ENCODE data around the gene SMAD3. TPM values are rescaled to one million over a fixed set of nuclear protein-coding genes. Genes with fewer than 3 reads are reported as not detected.
A peak's percentile ranks its signal among the peaks of the same experiment; 100 is the strongest.

The SMAD3 gene
- total RNA-seq, 2 donors from 2014 or later: 33.3 to 60.7 TPM

GRCh38 chr15:67033012-67033411, 32.4 kb upstream of the SMAD3 start:
- DNase-seq (no peak), ATAC-seq (no peak)
- intact Hi-C loops (cut with DNase I, micrococcal nuclease): no loop called here

- DNase-seq: peak in 1 of 2 donors; percentile 47
- peak; percentile 52 for ATAC-seq
- intact Hi-C loops (cut with DNase I, micrococcal nuclease): no loop called here
These were observed 31.8 kb upstream of the SMAD3 start for GRCh38 chr15:67033571-67034044.

GRCh38 chr15:67035886-67036285, 29.5 kb upstream of the SMAD3 start:
- no peak for DNase-seq
- intact Hi-C loops (cut with DNase I, micrococcal nuclease): no loop called here
- no peak for ATAC-seq

- no peak for DNase-seq
- ATAC-seq: no peak
- intact Hi-C loops (cut with DNase I, micrococcal nuclease): no loop called here
These were observed 28.4 kb upstream of the SMAD3 start for GRCh38 chr15:67036775-67037555.

GRCh38 chr15:67037694-67038093, 27.7 kb upstream of the SMAD3 start:
- no peak for ATAC-seq

GRCh38 chr15:67038736-67039135, 26.7 kb upstream of the SMAD3 start:
- DNase-seq: no peak
- ATAC-seq: no peak
- intact Hi-C loops (cut with DNase I, micrococcal nuclease): no loop called here

More at GRCh38 chr15:67037694-67038093, 27.7 kb upstream of the SMAD3 start:
- DNase-seq: no peak
- intact Hi-C loops (cut with DNase I, micrococcal nuclease): no loop called here

GRCh38 chr15:67039384-67040075, 25.9 kb upstream of the SMAD3 start:
- intact Hi-C loops (cut with DNase I, micrococcal nuclease): no loop called here
- no peak for DNase-seq

GRCh38 chr15:67040277-67040676, 25.1 kb upstream of the SMAD3 start:
- DNase-seq: no peak
- ATAC-seq: no peak
- intact Hi-C loops (cut with DNase I, micrococcal nuclease): no loop called here

More at GRCh38 chr15:67039384-67040075, 25.9 kb upstream of the SMAD3 start:
- peak; percentile 39 for ATAC-seq

GRCh38 chr15:67042551-67043142, 22.8 kb upstream of the SMAD3 start:
- DNase-seq (no peak), ATAC-seq (peak; percentile 35)
- intact Hi-C loops (cut with DNase I, micrococcal nuclease): no loop called here

GRCh38 chr15:67043939-67044771, 21.2 kb upstream of the SMAD3 start:
- intact Hi-C loops (cut with DNase I, micrococcal nuclease): no loop called here
- no peak for DNase-seq
- ATAC-seq: no peak

- ATAC-seq: no peak
- intact Hi-C loops (cut with DNase I, micrococcal nuclease): no loop called here
- DNase-seq: no peak
These were observed 18.2 kb upstream of the SMAD3 start for GRCh38 chr15:67047149-67047661.

- ATAC-seq: peak; percentile 86
- DNase-seq: peak; percentile 82 to 86
- intact Hi-C loops (cut with DNase I, micrococcal nuclease): no loop called here
These were observed 16.8 kb upstream of the SMAD3 start for GRCh38 chr15:67048281-67049279.

- intact Hi-C loops (cut with DNase I, micrococcal nuclease): no loop called here
- peak; percentile 60 for ATAC-seq
- no peak for DNase-seq
These were observed 15.9 kb upstream of the SMAD3 start for GRCh38 chr15:67049351-67050044.

- ATAC-seq (peak; percentile 7), DNase-seq (no peak)
- intact Hi-C loops (cut with DNase I, micrococcal nuclease): no loop called here
These were observed 15.3 kb upstream of the SMAD3 start for GRCh38 chr15:67050062-67050461.

- no peak for DNase-seq
- intact Hi-C loops (cut with DNase I, micrococcal nuclease): no loop called here
- ATAC-seq: no peak
These were observed 14.8 kb upstream of the SMAD3 start for GRCh38 chr15:67050522-67051087.
